Smooth muscle cell (in vitro differentiated cells): ENCODE measurements around the gene PRMT2. TPM values are rescaled to one million over a fixed set of nuclear protein-coding genes. Genes with fewer than 3 reads are reported as not detected.

Experiments used
- DNase-seq: peaks from one replicate; lab custom pipeline; 2025; ENCODE audit not compliant: unreplicated experiment; lab: John Stamatoyannopoulos, UW
- H2AFZ ChIP-seq: fragments of 200-600 bp; sonication (generic); 2 replicates; pipeline ENCODE4 v1.6.0; 2016; ENCODE audit warnings: antibody characterized with exemption, low read depth, mild to moderate bottlenecking
- H3F3A ChIP-seq: fragments of 200-600 bp; sonication (generic); 2 replicates; pipeline ENCODE4 v1.6.0; 2017; ENCODE audit warnings: antibody characterized with exemption, low read depth
- H3K27ac ChIP-seq: fragments of 200-600 bp; sonication (generic); 2 replicates; pipeline ENCODE4 v1.5.1; 2016; ENCODE audit warnings: low read depth, mild to moderate bottlenecking
- H3K27me3 ChIP-seq: fragments of 200-600 bp; sonication (generic); 2 replicates; pipeline ENCODE4 v1.6.1; 2016; ENCODE audit warnings: low read depth, mild to moderate bottlenecking
- H3K36me3 ChIP-seq: fragments of 200-600 bp; sonication (generic); 2 replicates; pipeline ENCODE4 v1.5.1; 2016; ENCODE audit warnings: low read depth
- H3K4me1 ChIP-seq: fragments of 200-600 bp; sonication (generic); 2 replicates; pipeline ENCODE4 v1.5.1; 2016; ENCODE audit warnings: low read depth
- H3K4me2 ChIP-seq: fragments of 200-600 bp; sonication (generic); 2 replicates; pipeline ENCODE4 v1.6.0; 2016; ENCODE audit warnings: mild to moderate bottlenecking
- H3K4me3 ChIP-seq: fragments of 200-600 bp; sonication (generic); 2 replicates; pipeline ENCODE4 v1.5.1; 2016; ENCODE audit warnings: mild to moderate bottlenecking
- H3K79me2 ChIP-seq: fragments of 200-600 bp; sonication (generic); 2 replicates; pipeline ENCODE4 v1.6.0; 2016; ENCODE audit warnings: low read depth, mild to moderate bottlenecking
- H3K9ac ChIP-seq: fragments of 200-600 bp; sonication (generic); 2 replicates; pipeline ENCODE4 v1.6.0; 2016; ENCODE audit warnings: low read depth
- H3K9me3 ChIP-seq: fragments of 200-600 bp; sonication (generic); replicated peaks from 2 replicates; pipeline ENCODE4 v1.5.1; 2016; ENCODE audit warnings: low read depth
- H4K20me1 ChIP-seq: fragments of 200-600 bp; sonication (generic); 2 replicates; pipeline ENCODE4 v1.6.0; 2016; ENCODE audit warnings: low read depth
- CTCF ChIP-seq: fragments of 200-600 bp; sonication (generic); IDR thresholded peaks from 2 replicates; pipeline ENCODE4 v1.5.1; 2017; ENCODE audit warnings: borderline replicate concordance, mild to moderate bottlenecking, antibody characterized with exemption; ENCODE audit not compliant: insufficient read depth, poor library complexity, severe bottlenecking
- WGBS: methylation state at CpG from one replicate; pipeline ENCODE4 v1.1.7; 2016; ENCODE audit warnings: low lambda C conversion rate; 5-methylcytosine and 5-hydroxymethylcytosine counted together
- polyA plus RNA-seq: library from polyadenylated mRNA; unstranded; fragments of >200 nt; fragmentation: Nextera tagmentation; extraction: Ambion mirVana; gene quantifications from 2 replicates; pipeline ENCODE4 v1.2.1, GENCODE V29; 2016
- total RNA-seq: library from RNA; depleted of rRNA; stranded (reverse); fragments of >200 nt; gene quantifications from 2 replicates; pipeline ENCODE4 v1.2.3, GENCODE V29; 2014

PRMT2 gene
- total and polyA plus RNA-seq, 2 experiments from 2014 or later, result 61.9 to 97.9 TPM

GRCh38 chr21:46597031-46597430 lies 38.4 kb upstream of the PRMT2 start:
- DNase-seq, result no peak
- H4K20me1 ChIP-seq, result no peaks in the 10 kb centered on the region
- no peak overlapping the region for H3K4me2 ChIP-seq
- no peak for TF ChIP-seq CTCF
- no peaks in the 10 kb centered on the region for H3K27me3 ChIP-seq
- no peaks in the 10 kb centered on the region for H3K79me2 ChIP-seq
- no peak overlapping the region for H2AFZ ChIP-seq
- no peak overlapping the region for H3K9ac ChIP-seq
- no peak overlapping the region for H3K4me3 ChIP-seq
- no peaks in the 10 kb centered on the region for H3K36me3 ChIP-seq
- no peaks in the 10 kb centered on the region for H3K9me3 ChIP-seq
- H3K4me1 ChIP-seq, result peaks cover 5% of the 10 kb centered on the region
- H3F3A ChIP-seq, result peaks cover 6% of the 10 kb centered on the region
- WGBS, result 98% methylated on average over 8 of the region's 8 CpGs
- no peak overlapping the region for H3K27ac ChIP-seq

GRCh38 chr21:46597896-46598343 lies 37.6 kb upstream of the PRMT2 start:
- 97% methylated on average over 20 of the region's 20 CpGs for WGBS
- no peaks in the 10 kb centered on the region for H4K20me1 ChIP-seq
- peaks cover 6% of the 10 kb centered on the region for H3F3A ChIP-seq
- H3K9ac ChIP-seq, result no peak overlapping the region
- H3K27me3 ChIP-seq, result no peaks in the 10 kb centered on the region
- H3K9me3 ChIP-seq, result no peaks in the 10 kb centered on the region
- peaks cover 13% of the 10 kb centered on the region for H3K4me1 ChIP-seq
- no peak for DNase-seq
- no peak for TF ChIP-seq CTCF
- H2AFZ ChIP-seq, result no peak overlapping the region
- no peaks in the 10 kb centered on the region for H3K36me3 ChIP-seq
- no peak overlapping the region for H3K27ac ChIP-seq
- H3K4me3 ChIP-seq, result no peak overlapping the region
- no peak overlapping the region for H3K4me2 ChIP-seq
- H3K79me2 ChIP-seq, result no peaks in the 10 kb centered on the region

- TF ChIP-seq CTCF, result no peak
- peak overlapping the region; percentile 41 for H2AFZ ChIP-seq
- no peaks in the 10 kb centered on the region for H3K79me2 ChIP-seq
- WGBS, result 79% methylated on average over 38 of the region's 38 CpGs
- peaks cover 15% of the 10 kb centered on the region for H3K4me1 ChIP-seq
- H4K20me1 ChIP-seq, result no peaks in the 10 kb centered on the region
- H3K9ac ChIP-seq, result peak overlapping the region; percentile 0
- no peaks in the 10 kb centered on the region for H3K36me3 ChIP-seq
- H3K27ac ChIP-seq, result peak overlapping the region; percentile 49
- H3K9me3 ChIP-seq, result no peaks in the 10 kb centered on the region
- peaks cover 6% of the 10 kb centered on the region for H3F3A ChIP-seq
- H3K27me3 ChIP-seq, result no peaks in the 10 kb centered on the region
- no peak for DNase-seq
- H3K4me2 ChIP-seq, result peak overlapping the region; percentile 70
- no peak overlapping the region for H3K4me3 ChIP-seq
Measured at GRCh38 chr21:46598581-46599572, 36.6 kb upstream of the PRMT2 start.
